Lower leg skin (tissue), 4 donors: ENCODE measurements around the gene SNTG2. TPM values are rescaled to one million over a fixed set of nuclear protein-coding genes. Genes with fewer than 3 reads are reported as not detected.

ENCODE experiments used
- DNase-seq, 2 donors: peaks; one replicate each; pipeline ENCODE4 v3.0.0-alpha.2; 2019; ENCODE audit warnings: low spot score in 2 of 2
- H3K4me3 ChIP-seq: fragments of 200-600 bp; sonication (generic); 2 replicates; pipeline ENCODE4 v1.5.1; 2017; ENCODE audit warnings: mild to moderate bottlenecking, low read depth; ENCODE audit not compliant: poor library complexity, severe bottlenecking
- POLR2A ChIP-seq, 2 donors: fragments of 450-650 bp; IDR thresholded peaks; one replicate each; pipeline ENCODE4 v1.6.1; 2016 to 2017; ENCODE audit warnings: antibody characterized with exemption in 2 of 2, mild to moderate bottlenecking in 1 of 2, moderate library complexity in 1 of 2
- WGBS, 2 donors: methylation state at CpG; one replicate each; pipeline ENCODE4 v1.1.5; 2018; 5-methylcytosine and 5-hydroxymethylcytosine counted together
- intact Hi-C: fragments of 100-400 bp; cut with DNase I; formaldehyde crosslinking; loops from one replicate; pipeline ENCODE4 v1.15.0; 2023; ENCODE audit warnings: low total_unique reads
- total RNA-seq, 4 donors: library from RNA; depleted of rRNA; stranded (reverse); fragments of >200 nt; gene quantifications; one replicate each; pipeline ENCODE4 v1.1.0, GENCODE V29; 2016
- TF ChIP-seq, protein P1 (sequence below), 3 donors: fragments of 450-650 bp; IDR thresholded peaks; one replicate each; pipeline ENCODE4 v1.5.1; 2016; ENCODE audit warnings: antibody characterized with exemption in 3 of 3, mild to moderate bottlenecking in 3 of 3, moderate library complexity in 2 of 3

Gene SNTG2
- total RNA-seq, 4 donors from 2014 or later = 1.4 to 15.3 (median 6.3) TPM

DNA sequence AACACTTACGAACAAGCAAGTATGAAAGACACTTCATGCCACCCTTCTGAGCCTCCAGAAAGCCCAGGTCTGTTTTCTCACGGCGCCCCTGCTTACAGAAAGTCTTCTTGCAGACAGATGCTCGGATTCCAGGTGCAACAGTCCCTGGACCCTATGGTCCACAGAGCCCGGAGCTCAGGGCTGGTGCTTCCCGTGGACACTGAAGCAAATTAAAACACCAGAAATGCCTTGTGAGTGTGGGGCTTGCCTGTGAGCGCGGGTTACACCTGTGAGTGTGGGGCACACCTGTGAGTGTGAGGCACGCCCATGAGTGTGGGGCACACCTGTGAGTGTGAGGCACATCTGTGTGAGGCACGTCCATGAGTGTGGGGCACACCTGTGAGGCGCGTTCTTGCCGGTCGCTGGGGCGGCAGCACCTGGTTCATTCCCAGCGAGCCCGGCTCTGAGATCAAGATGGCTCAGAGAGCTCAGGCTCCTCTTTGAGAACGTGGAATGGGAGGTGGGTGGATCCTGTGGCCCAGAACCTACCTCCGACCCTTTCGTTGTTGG, 257.4 kb downstream of the SNTG2 start:
- 84 to 92% methylated on average over 15 of the region's 20 CpGs for WGBS, 2 donors
- intact Hi-C loops = no loop called here
- TF ChIP-seq POLR2A (IDR thresholded peaks at IDR 0.05) = no peak
- TF ChIP-seq, protein P1, sequence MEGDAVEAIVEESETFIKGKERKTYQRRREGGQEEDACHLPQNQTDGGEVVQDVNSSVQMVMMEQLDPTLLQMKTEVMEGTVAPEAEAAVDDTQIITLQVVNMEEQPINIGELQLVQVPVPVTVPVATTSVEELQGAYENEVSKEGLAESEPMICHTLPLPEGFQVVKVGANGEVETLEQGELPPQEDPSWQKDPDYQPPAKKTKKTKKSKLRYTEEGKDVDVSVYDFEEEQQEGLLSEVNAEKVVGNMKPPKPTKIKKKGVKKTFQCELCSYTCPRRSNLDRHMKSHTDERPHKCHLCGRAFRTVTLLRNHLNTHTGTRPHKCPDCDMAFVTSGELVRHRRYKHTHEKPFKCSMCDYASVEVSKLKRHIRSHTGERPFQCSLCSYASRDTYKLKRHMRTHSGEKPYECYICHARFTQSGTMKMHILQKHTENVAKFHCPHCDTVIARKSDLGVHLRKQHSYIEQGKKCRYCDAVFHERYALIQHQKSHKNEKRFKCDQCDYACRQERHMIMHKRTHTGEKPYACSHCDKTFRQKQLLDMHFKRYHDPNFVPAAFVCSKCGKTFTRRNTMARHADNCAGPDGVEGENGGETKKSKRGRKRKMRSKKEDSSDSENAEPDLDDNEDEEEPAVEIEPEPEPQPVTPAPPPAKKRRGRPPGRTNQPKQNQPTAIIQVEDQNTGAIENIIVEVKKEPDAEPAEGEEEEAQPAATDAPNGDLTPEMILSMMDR (IDR thresholded peaks at IDR 0.05) = no peak
- H3K4me3 ChIP-seq = no peak overlapping the region
- no peak for DNase-seq

DNA sequence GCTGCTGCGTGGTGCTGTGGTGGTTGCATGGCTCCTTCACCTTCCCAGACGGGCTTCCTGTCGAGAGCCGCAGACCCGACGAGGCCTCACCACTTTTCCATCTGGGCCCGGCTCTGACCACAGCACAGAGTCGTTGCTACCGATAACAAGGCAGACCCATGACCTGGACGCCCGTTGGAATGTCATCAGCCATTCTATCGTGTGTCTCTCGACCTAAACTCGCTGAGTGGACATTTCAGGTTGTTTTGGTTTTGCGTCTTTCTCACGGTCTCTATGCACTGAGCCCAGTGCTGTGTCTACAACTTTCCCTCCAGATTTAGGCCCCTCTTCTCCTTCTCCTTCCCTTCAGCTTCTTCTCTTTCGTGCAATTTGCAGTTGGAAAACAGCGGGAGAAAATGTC, 257.9 kb downstream of the SNTG2 start:
- DNase-seq = no peak
- no peak overlapping the region for H3K4me3 ChIP-seq
- intact Hi-C loops = no loop called here
- TF ChIP-seq POLR2A (IDR thresholded peaks at IDR 0.05) = no peak
- TF ChIP-seq, protein P1 (IDR thresholded peaks at IDR 0.05) = no peak
- 89 to 95% methylated on average over 18 of the region's 18 CpGs for WGBS, 2 donors

- WGBS, 2 donors = 94 to 98% methylated on average over 4 of the region's 4 CpGs
- intact Hi-C loops = no loop called here
- TF ChIP-seq, protein P1 (IDR thresholded peaks at IDR 0.05) = no peak
- TF ChIP-seq POLR2A (IDR thresholded peaks at IDR 0.05) = no peak
- no peak for DNase-seq
- H3K4me3 ChIP-seq = no peak overlapping the region
These were observed 258.6 kb downstream of the SNTG2 start for GRCh38 chr2:1209246-1209645.

DNA sequence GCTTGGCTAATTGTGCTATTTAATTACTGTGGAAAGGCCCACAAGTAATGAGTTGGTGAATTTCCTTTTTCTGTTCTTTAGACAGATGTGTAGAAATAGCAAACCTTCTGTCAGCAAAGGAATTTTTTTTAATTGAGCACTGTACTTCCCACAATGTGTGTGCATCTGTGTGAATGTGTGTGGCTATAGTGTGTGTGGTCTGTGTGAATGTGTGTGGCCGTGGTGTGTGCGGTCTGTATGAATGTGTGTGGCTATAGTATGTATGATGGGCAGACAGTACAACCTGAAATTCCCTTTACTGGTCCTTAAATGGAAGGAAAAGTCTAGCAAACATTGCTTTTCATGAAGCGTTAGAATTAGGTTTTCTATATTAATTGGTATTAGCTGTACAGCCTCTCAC, 259.1 kb downstream of the SNTG2 start:
- WGBS, 2 donors = 92 to 95% methylated on average over 3 of the region's 3 CpGs
- intact Hi-C loops = no loop called here
- DNase-seq = no peak

DNA sequence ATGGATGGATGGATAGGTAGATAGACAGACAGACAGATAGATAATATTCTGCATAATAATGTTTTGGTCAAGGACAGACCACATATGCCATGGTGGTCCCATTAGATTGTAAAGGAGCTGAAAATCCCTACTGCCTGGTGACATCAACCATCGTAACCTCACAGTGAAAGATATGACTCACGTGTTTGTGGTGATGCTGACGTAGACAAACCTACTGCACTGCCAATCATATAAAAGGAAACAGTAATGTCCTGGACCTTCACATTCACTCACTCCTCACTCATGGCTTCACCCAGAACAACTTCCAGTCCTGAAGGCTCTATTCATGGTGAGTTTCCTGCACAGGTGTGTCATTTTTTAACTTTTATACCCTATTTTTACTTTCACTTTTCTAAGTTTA, 259.7 kb downstream of the SNTG2 start:
- 92% methylated on average over 3 of the region's 3 CpGs for WGBS, 2 donors
- intact Hi-C loops = no loop called here
- H3K4me3 ChIP-seq = no peak overlapping the region

More for the DNA sequence above, 259.1 kb downstream of the SNTG2 start:
- no peak overlapping the region for H3K4me3 ChIP-seq
- TF ChIP-seq, protein P1 (IDR thresholded peaks at IDR 0.05) = no peak
- no peak for TF ChIP-seq POLR2A (IDR thresholded peaks at IDR 0.05)

More for the DNA sequence above, 259.7 kb downstream of the SNTG2 start:
- TF ChIP-seq, protein P1 (IDR thresholded peaks at IDR 0.05) = no peak
- TF ChIP-seq POLR2A (IDR thresholded peaks at IDR 0.05) = no peak
- no peak for DNase-seq
